Memory B cell (primary cell): ENCODE results near the gene LCNL1.
A peak's percentile ranks its signal among the peaks of the same experiment; 100 is the strongest.
"Not testable (repeated sequence)": the region's sequence is repeated elsewhere in the genome, so short reads cannot be mapped to it uniquely, and the experiment has no call there.

Experiments used
- ATAC-seq: fragments of 150-1000 bp; cut with Tn5 transposase; 2 replicates; pipeline ENCODE4 v1.10.0; 2021; ENCODE audit warnings: low read depth, mild to moderate bottlenecking, moderate library complexity
- DNase-seq, 2 donors: peaks; one replicate each; pipeline ENCODE4 v3.0.0; 2022; ENCODE audit warnings: low spot score in 2 of 2
- H3K27ac Mint-ChIP-seq: one replicate; pipeline ENCODE4 v1.8.0; 2022; ENCODE audit warnings: mild to moderate bottlenecking, moderate library complexity, mixed read lengths
- H3K27me3 Mint-ChIP-seq: one replicate; pipeline ENCODE4 v1.8.0; 2022; ENCODE audit warnings: mixed read lengths
- H3K36me3 Mint-ChIP-seq: one replicate; pipeline ENCODE4 v1.8.0; 2022; ENCODE audit warnings: mild to moderate bottlenecking, mixed read lengths
- H3K4me1 Mint-ChIP-seq: one replicate; pipeline ENCODE4 v1.8.0; 2022; ENCODE audit warnings: mixed read lengths
- H3K4me3 Mint-ChIP-seq: one replicate; pipeline ENCODE4 v1.8.0; 2022; ENCODE audit warnings: mild to moderate bottlenecking, moderate library complexity, mixed read lengths
- H3K9me3 Mint-ChIP-seq: one replicate; pipeline ENCODE4 v1.8.0; 2022; ENCODE audit warnings: mixed read lengths

LCNL1 gene

GRCh38 chr9:137027369-137028262, 44.8 kb downstream of the LCNL1 start, which contains the start of gene ABCA2:
Gene ABCA2, minus strand, starts transcription at chr9:137028237. Its CDS starts 97 bp downstream, at chr9:137028140.
- no peaks in the 10 kb centered on the region for H3K9me3 Mint-ChIP-seq
- peaks cover 37% of the 10 kb centered on the region for H3K4me1 Mint-ChIP-seq
- H3K36me3 Mint-ChIP-seq = no peaks in the 10 kb centered on the region
- DNase-seq = no peak
- ATAC-seq = no peak
- no peaks in the 10 kb centered on the region for H3K27me3 Mint-ChIP-seq
- no peak within 1 kb of the TSS for H3K27ac Mint-ChIP-seq
- H3K4me3 Mint-ChIP-seq = peak within 1 kb of the TSS; percentile 82

- DNase-seq = peak in 1 of 2 donors; percentile 60
Observed at GRCh38 chr9:137028263-137029057, 45.7 kb downstream of the LCNL1 start.

GRCh38 chr9:137029058-137029936, 46.5 kb downstream of the LCNL1 start:
- peak; percentile 81 to 94 for DNase-seq
- peaks cover 41% of the 10 kb centered on the region for H3K4me1 Mint-ChIP-seq

More at GRCh38 chr9:137028263-137029057, 45.7 kb downstream of the LCNL1 start:
- Mint-ChIP-seq H3K27ac (no peak overlapping the region), H3K4me1 (peaks cover 41% of the 10 kb centered on the region), H3K36me3 (no peaks in the 10 kb centered on the region), H3K9me3 (no peaks in the 10 kb centered on the region), H3K4me3 (peak overlapping the region; percentile 82), H3K27me3 (no peaks in the 10 kb centered on the region)
- ATAC-seq = peak; percentile 41

GRCh38 chr9:137030006-137030405, 47.2 kb downstream of the LCNL1 start:
- DNase-seq (no peak), ATAC-seq (no peak)
- H3K9me3 Mint-ChIP-seq = no peaks in the 10 kb centered on the region
- peak overlapping the region; percentile 78 for H3K27ac Mint-ChIP-seq
- H3K27me3 Mint-ChIP-seq = no peaks in the 10 kb centered on the region
- H3K4me1 Mint-ChIP-seq = peaks cover 48% of the 10 kb centered on the region
- H3K4me3 Mint-ChIP-seq = peak overlapping the region; percentile 82
- no peaks in the 10 kb centered on the region for H3K36me3 Mint-ChIP-seq

More at GRCh38 chr9:137029058-137029936, 46.5 kb downstream of the LCNL1 start:
- Mint-ChIP-seq H3K27me3 (no peaks in the 10 kb centered on the region), H3K4me3 (peak overlapping the region; percentile 82), H3K36me3 (no peaks in the 10 kb centered on the region), H3K9me3 (no peaks in the 10 kb centered on the region), H3K27ac (peak overlapping the region; percentile 14)
- ATAC-seq = peak; percentile 31

GRCh38 chr9:137030538-137031527, 48.0 kb downstream of the LCNL1 start:
- Mint-ChIP-seq H3K27ac (peak overlapping the region; percentile 78), H3K27me3 (no peaks in the 10 kb centered on the region), H3K4me3 (peak overlapping the region; percentile 82), H3K36me3 (no peaks in the 10 kb centered on the region), H3K4me1 (peaks cover 51% of the 10 kb centered on the region), H3K9me3 (no peaks in the 10 kb centered on the region)
- no peak for DNase-seq
- ATAC-seq = no peak

GRCh38 chr9:137031904-137032640, 49.3 kb downstream of the LCNL1 start, which contains the start of gene FUT7:
Gene FUT7, minus strand, starts transcription at chr9:137032088. Its CDS starts 97 bp downstream, at chr9:137031991.
- peaks cover 44% of the 10 kb centered on the region for H3K4me1 Mint-ChIP-seq
- ATAC-seq = peak; percentile 54
- peak within 1 kb of the TSS; percentile 82 for H3K27ac Mint-ChIP-seq
- DNase-seq = no peak
- no peaks in the 10 kb centered on the region for H3K36me3 Mint-ChIP-seq
- H3K4me3 Mint-ChIP-seq = peak within 1 kb of the TSS; percentile 82
- no peaks in the 10 kb centered on the region for H3K9me3 Mint-ChIP-seq
- no peaks in the 10 kb centered on the region for H3K27me3 Mint-ChIP-seq

- H3K27me3 Mint-ChIP-seq = no peaks in the 10 kb centered on the region
- peak overlapping the region; percentile 82 for H3K4me3 Mint-ChIP-seq
- no peaks in the 10 kb centered on the region for H3K36me3 Mint-ChIP-seq
- H3K4me1 Mint-ChIP-seq = peaks cover 41% of the 10 kb centered on the region
- H3K27ac Mint-ChIP-seq = peak overlapping the region; percentile 82
- ATAC-seq (peak; percentile 39), DNase-seq (no peak)
- H3K9me3 Mint-ChIP-seq = no peaks in the 10 kb centered on the region
Observed at GRCh38 chr9:137032858-137033257, 50.1 kb downstream of the LCNL1 start.

GRCh38 chr9:137033481-137033880, 50.7 kb downstream of the LCNL1 start:
- not testable (repeated sequence) for ATAC-seq, H3K36me3 Mint-ChIP-seq, H3K27me3 Mint-ChIP-seq, H3K9me3 Mint-ChIP-seq, DNase-seq
- peaks cover 41% of the 10 kb centered on the region for H3K4me1 Mint-ChIP-seq
- peak overlapping the region; percentile 82 for H3K4me3 Mint-ChIP-seq
- H3K27ac Mint-ChIP-seq = peak overlapping the region; percentile 82

GRCh38 chr9:137034039-137034708, 51.4 kb downstream of the LCNL1 start:
- H3K4me3 Mint-ChIP-seq = peak overlapping the region; percentile 82
- DNase-seq = no peak
- H3K9me3 Mint-ChIP-seq = no peaks in the 10 kb centered on the region
- peaks cover 37% of the 10 kb centered on the region for H3K4me1 Mint-ChIP-seq
- H3K36me3 Mint-ChIP-seq = no peaks in the 10 kb centered on the region
- ATAC-seq = no peak
- H3K27ac Mint-ChIP-seq = peak overlapping the region; percentile 63
- no peaks in the 10 kb centered on the region for H3K27me3 Mint-ChIP-seq

- peak; percentile 64 for ATAC-seq
- Mint-ChIP-seq H3K4me1 (peaks cover 31% of the 10 kb centered on the region), H3K4me3 (peak overlapping the region; percentile 80), H3K27me3 (no peaks in the 10 kb centered on the region), H3K27ac (peak overlapping the region; percentile 63), H3K36me3 (no peaks in the 10 kb centered on the region), H3K9me3 (no peaks in the 10 kb centered on the region)
- DNase-seq = peak; percentile 82 to 90
Observed at GRCh38 chr9:137034709-137035506, 52.1 kb downstream of the LCNL1 start.
